Measurements from ENCODE around the gene FLYWCH1. TPM values are rescaled to one million over a fixed set of nuclear protein-coding genes. Genes with fewer than 3 reads are reported as not detected.
A peak's percentile ranks its signal among the peaks of the same experiment; 100 is the strongest.

FLYWCH1 gene
- total and polyA plus RNA-seq, 9 of the 15 experiments (the other 6 are each of a cell fraction or from before 2014, with no cell fraction given) = 0.18 to 33.6 (median 11.3) TPM

- TF ChIP-seq, protein P1, sequence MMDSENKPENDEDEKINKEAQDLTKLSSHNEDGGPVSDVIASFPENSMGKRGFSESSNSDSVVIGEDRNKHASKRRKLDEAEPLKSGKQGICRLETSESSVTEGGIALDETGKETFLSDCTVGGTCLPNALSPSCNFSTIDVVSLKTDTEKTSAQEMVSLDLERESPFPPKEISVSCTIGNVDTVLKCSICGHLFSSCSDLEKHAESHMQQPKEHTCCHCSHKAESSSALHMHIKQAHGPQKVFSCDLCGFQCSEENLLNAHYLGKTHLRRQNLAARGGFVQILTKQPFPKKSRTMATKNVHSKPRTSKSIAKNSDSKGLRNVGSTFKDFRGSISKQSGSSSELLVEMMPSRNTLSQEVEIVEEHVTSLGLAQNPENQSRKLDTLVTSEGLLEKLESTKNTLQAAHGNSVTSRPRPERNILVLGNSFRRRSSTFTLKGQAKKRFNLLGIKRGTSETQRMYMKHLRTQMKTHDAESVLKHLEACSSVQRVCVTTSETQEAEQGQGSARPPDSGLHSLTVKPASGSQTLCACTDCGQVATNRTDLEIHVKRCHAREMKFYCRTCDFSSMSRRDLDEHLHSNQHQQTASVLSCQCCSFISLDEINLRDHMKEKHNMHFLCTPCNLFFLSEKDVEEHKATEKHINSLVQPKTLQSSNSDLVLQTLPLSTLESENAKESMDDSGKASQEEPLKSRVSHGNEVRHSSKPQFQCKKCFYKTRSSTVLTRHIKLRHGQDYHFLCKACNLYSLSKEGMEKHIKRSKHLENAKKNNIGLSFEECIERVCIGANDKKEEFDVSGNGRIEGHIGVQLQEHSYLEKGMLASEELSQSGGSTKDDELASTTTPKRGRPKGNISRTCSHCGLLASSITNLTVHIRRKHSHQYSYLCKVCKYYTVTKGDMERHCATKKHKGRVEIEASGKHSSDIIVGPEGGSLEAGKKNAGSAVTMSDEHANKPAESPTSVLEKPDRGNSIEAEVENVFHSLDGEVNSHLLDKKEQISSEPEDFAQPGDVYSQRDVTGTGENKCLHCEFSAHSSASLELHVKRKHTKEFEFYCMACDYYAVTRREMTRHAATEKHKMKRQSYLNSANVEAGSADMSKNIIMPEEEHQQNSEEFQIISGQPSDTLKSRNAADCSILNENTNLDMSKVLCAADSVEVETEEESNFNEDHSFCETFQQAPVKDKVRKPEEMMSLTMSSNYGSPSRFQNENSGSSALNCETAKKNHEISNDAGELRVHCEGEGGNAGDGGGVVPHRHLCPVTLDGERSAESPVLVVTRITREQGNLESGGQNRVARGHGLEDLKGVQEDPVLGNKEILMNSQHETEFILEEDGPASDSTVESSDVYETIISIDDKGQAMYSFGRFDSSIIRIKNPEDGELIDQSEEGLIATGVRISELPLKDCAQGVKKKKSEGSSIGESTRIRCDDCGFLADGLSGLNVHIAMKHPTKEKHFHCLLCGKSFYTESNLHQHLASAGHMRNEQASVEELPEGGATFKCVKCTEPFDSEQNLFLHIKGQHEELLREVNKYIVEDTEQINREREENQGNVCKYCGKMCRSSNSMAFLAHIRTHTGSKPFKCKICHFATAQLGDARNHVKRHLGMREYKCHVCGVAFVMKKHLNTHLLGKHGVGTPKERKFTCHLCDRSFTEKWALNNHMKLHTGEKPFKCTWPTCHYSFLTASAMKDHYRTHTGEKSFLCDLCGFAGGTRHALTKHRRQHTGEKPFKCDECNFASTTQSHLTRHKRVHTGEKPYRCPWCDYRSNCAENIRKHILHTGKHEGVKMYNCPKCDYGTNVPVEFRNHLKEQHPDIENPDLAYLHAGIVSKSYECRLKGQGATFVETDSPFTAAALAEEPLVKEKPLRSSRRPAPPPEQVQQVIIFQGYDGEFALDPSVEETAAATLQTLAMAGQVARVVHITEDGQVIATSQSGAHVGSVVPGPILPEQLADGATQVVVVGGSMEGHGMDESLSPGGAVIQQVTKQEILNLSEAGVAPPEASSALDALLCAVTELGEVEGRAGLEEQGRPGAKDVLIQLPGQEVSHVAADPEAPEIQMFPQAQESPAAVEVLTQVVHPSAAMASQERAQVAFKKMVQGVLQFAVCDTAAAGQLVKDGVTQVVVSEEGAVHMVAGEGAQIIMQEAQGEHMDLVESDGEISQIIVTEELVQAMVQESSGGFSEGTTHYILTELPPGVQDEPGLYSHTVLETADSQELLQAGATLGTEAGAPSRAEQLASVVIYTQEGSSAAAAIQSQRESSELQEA (IDR thresholded peaks at IDR 0.05; ENCODE audit: low read depth) = no peak
- TF ChIP-seq NR4A1 (CRISPR knock-in tag; IDR thresholded peaks at IDR 0.05) = no peak
- TF ChIP-seq NR4A1 (tag; IDR thresholded peaks at IDR 0.05) = no peak
- no peak for TF ChIP-seq NCOR1 (IDR thresholded peaks at IDR 0.05)
- TF ChIP-seq CCNT2 (IDR thresholded peaks at IDR 0.05; ENCODE audit: borderline replicate concordance, extremely low read depth, insufficient read length, low read depth, low read length) = peak; percentile 93
- no peak for TF ChIP-seq HDAC3 (IDR thresholded peaks at IDR 0.05; ENCODE audit: borderline replicate concordance, partially characterized antibody)
- no peak for TF ChIP-seq ZFPM2 (CRISPR knock-in tag; IDR thresholded peaks at IDR 0.05)
- peak; percentile 71; the same call in 1 of the 2 replicates for TF ChIP-seq L3MBTL2 (IDR thresholded peaks at IDR 0.05)
- TF ChIP-seq RBFOX2 (IDR thresholded peaks at IDR 0.05; ENCODE audit: low read depth, low read length) = peak; percentile 86
- no peak for TF ChIP-seq ZNF165 (CRISPR knock-in tag; IDR thresholded peaks at IDR 0.05; ENCODE audit: borderline replicate concordance)
- peak; percentile 86 for TF ChIP-seq POLR2B (IDR thresholded peaks at IDR 0.05; ENCODE audit: low read depth, partially characterized antibody)
- no peak; the same call in 1 of the 2 replicates for TF ChIP-seq ZNF766 (CRISPR knock-in tag; conservative IDR thresholded peaks at IDR 0.05)
- no peak for TF ChIP-seq SMARCA5 (IDR thresholded peaks at IDR 0.05)
- TF ChIP-seq CBFB (CRISPR knock-in tag; IDR thresholded peaks at IDR 0.05) = no peak
- no peak for TF ChIP-seq KHSRP (IDR thresholded peaks at IDR 0.05)
- TF ChIP-seq ATF1 (CRISPR knock-in tag; IDR thresholded peaks at IDR 0.05) = no peak
- no peak for TF ChIP-seq ATF1 (tag; IDR thresholded peaks at IDR 0.05)
- TF ChIP-seq ZNF212 (CRISPR knock-in tag; IDR thresholded peaks at IDR 0.05) = no peak
- TF ChIP-seq PCBP1 (IDR thresholded peaks at IDR 0.05; ENCODE audit: low read depth, low read length, poor library complexity, severe bottlenecking) = no peak
- TF ChIP-seq CBX3 (IDR thresholded peaks at IDR 0.05; ENCODE audit: borderline replicate concordance in 1 of 2, low read length in 2 of 2) = no peak
These were observed 68.8 kb downstream of the FLYWCH1 start, which contains the start of gene PKMYT1 (continued) for GRCh38 chr16:2980227-2981176.

Measured in K562 (cell line).